SK-MEL-5 (cell line): Measurements from ENCODE around the gene LRP4. TPM values are rescaled to one million over a fixed set of nuclear protein-coding genes. Genes with fewer than 3 reads are reported as not detected.
A peak's percentile ranks its signal among the peaks of the same experiment; 100 is the strongest.
"Not testable (repeated sequence)": the region's sequence is repeated elsewhere in the genome, so short reads cannot be mapped to it uniquely, and the experiment has no call there.

Source experiments
- DNase-seq: peaks from one replicate; pipeline ENCODE4 v3.0.0-alpha.2; 2016; ENCODE audit warnings: low read depth, low spot score
- in situ Hi-C: cut with HindIII; loops from 2 replicates; pipeline ENCODE4 v1.10.0; 2016; ENCODE audit warnings: low sequenced_read_pairs, high pct_unique_total_duplicates, low pct_unique_long_range_greater_than_20kb
- polyA plus RNA-seq, 2 experiments: library from polyadenylated mRNA; depleted of rRNA; stranded (reverse); fragments of >200 nt; gene quantifications; 2 replicates each; pipeline ENCODE4 v1.2.3, GENCODE V29; 2015
- total RNA-seq: library from RNA; depleted of rRNA; stranded (reverse); fragments of >200 nt; shearing (Covaris generic); gene quantifications from 2 replicates; pipeline ENCODE4 v1.2.3, GENCODE V29; 2014; rRNA removed

Gene LRP4
- total RNA-seq: 7.2 and 7.8 TPM in 2 replicates
- polyA plus RNA-seq (2015; cell fraction: cytosol; rRNA removed): 21.7 and 26.4 TPM in 2 replicates
- 34.6 and 46.8 TPM in 2 replicates for polyA plus RNA-seq (2015; cell fraction: nucleus; rRNA removed)

- in situ Hi-C loops: no loop called here
- peak; percentile 36 for DNase-seq
Measured at GRCh38 chr11:46918083-46918787, at the start of gene LRP4. Gene LRP4, minus strand, starts transcription at chr11:46918550. Its CDS starts 171 bp downstream, at chr11:46918379.

- in situ Hi-C loops: no loop called here
Measured at GRCh38 chr11:46967962-46968361, 49.6 kb upstream of the LRP4 start.

GRCh38 chr11:46966773-46967172 is 48.4 kb upstream of the LRP4 start:
- in situ Hi-C loops: no loop called here
- DNase-seq: no peak

More at GRCh38 chr11:46967962-46968361, 49.6 kb upstream of the LRP4 start:
- no peak for DNase-seq

- in situ Hi-C loops: no loop called here
- no peak for DNase-seq
Measured at GRCh38 chr11:46963844-46964243, 45.5 kb upstream of the LRP4 start.

- DNase-seq, in situ Hi-C loops: not testable (repeated sequence)
Measured at GRCh38 chr11:46961886-46962285, 43.5 kb upstream of the LRP4 start.

GRCh38 chr11:46961041-46961440 is 42.7 kb upstream of the LRP4 start:
- no peak for DNase-seq
- in situ Hi-C loops: no loop called here

GRCh38 chr11:46958777-46959176 is 40.4 kb upstream of the LRP4 start:
- in situ Hi-C loops: no loop called here
- no peak for DNase-seq

- in situ Hi-C loops: no loop called here
Measured at GRCh38 chr11:46953093-46953492, 34.7 kb upstream of the LRP4 start.

GRCh38 chr11:46952553-46952952 is 34.2 kb upstream of the LRP4 start:
- no peak for DNase-seq
- in situ Hi-C loops: no loop called here

More at GRCh38 chr11:46953093-46953492, 34.7 kb upstream of the LRP4 start:
- no peak for DNase-seq

GRCh38 chr11:46951864-46952263 is 33.5 kb upstream of the LRP4 start:
- in situ Hi-C loops: no loop called here
- DNase-seq: no peak

GRCh38 chr11:46949297-46949696 is 30.9 kb upstream of the LRP4 start:
- in situ Hi-C loops: no loop called here
- DNase-seq: no peak

- no peak for DNase-seq
- in situ Hi-C loops: no loop called here
Measured at GRCh38 chr11:46948378-46949131, 30.2 kb upstream of the LRP4 start.

- in situ Hi-C loops: no loop called here
Measured at GRCh38 chr11:46947399-46948077, 29.2 kb upstream of the LRP4 start.

GRCh38 chr11:46944356-46945075 is 26.2 kb upstream of the LRP4 start:
- no peak for DNase-seq
- in situ Hi-C loops: no loop called here

More at GRCh38 chr11:46947399-46948077, 29.2 kb upstream of the LRP4 start:
- DNase-seq: no peak

GRCh38 chr11:46942172-46942571 is 23.8 kb upstream of the LRP4 start:
- in situ Hi-C loops: no loop called here
- DNase-seq: no peak

GRCh38 chr11:46936138-46937110 is 18.1 kb upstream of the LRP4 start, which contains the start of gene CSTPP1:
Gene CSTPP1, plus strand, starts transcription at chr11:46936761. Its CDS starts 45 bp downstream, at chr11:46936806.
- in situ Hi-C loops: no loop called here
- peak; percentile 92 for DNase-seq
